Common myeloid progenitor, CD34-positive (primary cell): ENCODE measurements around the gene PGF.

Experiments used
- CTCF ChIA-PET: fragments of 350-600 bp; sonication (Branson Sonifier 250); formaldehyde crosslinking; loops from one replicate; lab custom pipeline; 2021; ENCODE audit warnings: antibody characterized with exemption; lab: Charles Lee
- POLR2A ChIA-PET: fragments of 350-600 bp; sonication (Branson Sonifier 250); formaldehyde crosslinking; loops from one replicate; lab custom pipeline; 2021; ENCODE audit warnings: antibody characterized with exemption; lab: Charles Lee
- DNase-seq, 3 donors: peaks; one replicate each; pipeline versions ENCODE4 v3.0.0 to v3.0.0-alpha.2; 2013
- H3K27ac ChIP-seq, 2 experiments: 1 replicate in 1 of 2; 2 replicates in 1 of 2; pipeline ENCODE4 v1.7.0; 2013; ENCODE audit warnings: inconsistent platforms in 2 of 2, low read length in 2 of 2, mild to moderate bottlenecking in 2 of 2, low read depth in 1 of 2, moderate library complexity in 1 of 2; ENCODE audit not compliant: severe bottlenecking in 2 of 2, insufficient read depth in 1 of 2, poor library complexity in 1 of 2
- H3K27me3 ChIP-seq, 5 experiments: replicated peaks in 2 of 5; 1 replicate in 3 of 5; 2 replicates in 2 of 5; pipeline versions ENCODE4 v1.6.1 to v1.7.0; 2013; ENCODE audit warnings: low read length in 4 of 5, mild to moderate bottlenecking in 2 of 5, moderate library complexity in 2 of 5, inconsistent platforms in 1 of 5; ENCODE audit not compliant: insufficient read depth in 5 of 5, control insufficient read depth in 4 of 5
- H3K36me3 ChIP-seq, 4 experiments: 1 replicate in 2 of 4; 2 replicates in 2 of 4; pipeline versions ENCODE4 v1.6.1 to v1.7.0; 2013; ENCODE audit warnings: low read length in 3 of 4, control low read depth in 1 of 4, mild to moderate bottlenecking in 1 of 4; ENCODE audit not compliant: control insufficient read depth in 4 of 4, insufficient read depth in 4 of 4
- H3K4me1 ChIP-seq, 4 experiments: 1 replicate in 3 of 4; 2 replicates in 1 of 4; pipeline versions ENCODE4 v1.6.1 to v1.7.1; 2013; ENCODE audit warnings: low read length in 3 of 4, mild to moderate bottlenecking in 3 of 4, control low read depth in 1 of 4, inconsistent platforms in 1 of 4, moderate library complexity in 1 of 4; ENCODE audit not compliant: control insufficient read depth in 4 of 4, insufficient read depth in 4 of 4; ENCODE audit errors: control extremely low read depth in 1 of 4
- H3K4me3 ChIP-seq, 7 experiments: 1 replicate in 4 of 7; 2 replicates in 3 of 7; pipeline versions ENCODE4 v1.5.1 to v1.7.0; 2013; ENCODE audit warnings: mild to moderate bottlenecking in 7 of 7, low read length in 6 of 7, moderate library complexity in 6 of 7, inconsistent platforms in 2 of 7, low read depth in 2 of 7, control low read depth in 1 of 7; ENCODE audit not compliant: insufficient read depth in 4 of 7, control insufficient read depth in 1 of 7; ENCODE audit errors: extremely low read depth in 1 of 7
- H3K9me3 ChIP-seq, 5 experiments: 1 replicate in 4 of 5; 2 replicates in 1 of 5; pipeline versions ENCODE4 v1.6.1 to v1.7.1; 2013; ENCODE audit warnings: low read length in 4 of 5, mild to moderate bottlenecking in 2 of 5, inconsistent platforms in 1 of 5, low read depth in 1 of 5, moderate library complexity in 1 of 5; ENCODE audit not compliant: control insufficient read depth in 4 of 5, insufficient read depth in 2 of 5; ENCODE audit errors: control extremely low read depth in 1 of 5
- WGBS: methylation state at CpG from one replicate; pipeline ENCODE4 v1.1.5; 2013; ENCODE audit not compliant: insufficient coverage; 5-methylcytosine and 5-hydroxymethylcytosine counted together

PGF gene

GRCh38 chr14:74948228-74949175 is 6.9 kb downstream of the PGF start:
- ChIA-PET POLR2A (interaction anchor here (0.6 kb wide), 1 partner anchor 153 kb away, joined by 3 read pairs; no protein-coding TSS in a partner anchor), CTCF (interaction anchor here (0.9 to 6.7 kb wide), 16 partner anchors 10 to 141 kb away, joined by 3 to 38 read pairs (median 4); partner anchors contain the start of gene EIF2B2)
- Histone ChIP-seq H3K4me1 (peaks cover 0 to 48% (median 14%) of the 10 kb centered on the region in 4 experiments), H3K27ac (no peak overlapping the region), H3K27me3 (no peaks in the 10 kb centered on the region), H3K4me3 (no peak overlapping the region), H3K9me3 (no peaks in the 10 kb centered on the region), H3K36me3 (no peaks in the 10 kb centered on the region)
- WGBS = 87% methylated on average over 22 of the region's 23 CpGs
- no peak for DNase-seq

GRCh38 chr14:74947353-74948227 is 7.8 kb downstream of the PGF start:
- POLR2A ChIA-PET = interaction anchor here (0.6 kb wide), 1 partner anchor 154 kb away, joined by 3 read pairs; no protein-coding TSS in a partner anchor
- Histone ChIP-seq H3K36me3 (no peaks in the 10 kb centered on the region), H3K27ac (no peak overlapping the region), H3K9me3 (no peaks in the 10 kb centered on the region), H3K27me3 (no peaks in the 10 kb centered on the region), H3K4me1 (peaks cover 2 to 50% (median 21%) of the 10 kb centered on the region in 4 experiments), H3K4me3 (no peak overlapping the region)
- DNase-seq = no peak
- CTCF ChIA-PET = interaction anchor here (0.6 to 6.7 kb wide), 23 partner anchors 9 to 173 kb away, joined by 3 to 38 read pairs (median 4); partner anchors contain the start of gene EIF2B2
- WGBS = 98% methylated on average over 7 of the region's 13 CpGs

DNA sequence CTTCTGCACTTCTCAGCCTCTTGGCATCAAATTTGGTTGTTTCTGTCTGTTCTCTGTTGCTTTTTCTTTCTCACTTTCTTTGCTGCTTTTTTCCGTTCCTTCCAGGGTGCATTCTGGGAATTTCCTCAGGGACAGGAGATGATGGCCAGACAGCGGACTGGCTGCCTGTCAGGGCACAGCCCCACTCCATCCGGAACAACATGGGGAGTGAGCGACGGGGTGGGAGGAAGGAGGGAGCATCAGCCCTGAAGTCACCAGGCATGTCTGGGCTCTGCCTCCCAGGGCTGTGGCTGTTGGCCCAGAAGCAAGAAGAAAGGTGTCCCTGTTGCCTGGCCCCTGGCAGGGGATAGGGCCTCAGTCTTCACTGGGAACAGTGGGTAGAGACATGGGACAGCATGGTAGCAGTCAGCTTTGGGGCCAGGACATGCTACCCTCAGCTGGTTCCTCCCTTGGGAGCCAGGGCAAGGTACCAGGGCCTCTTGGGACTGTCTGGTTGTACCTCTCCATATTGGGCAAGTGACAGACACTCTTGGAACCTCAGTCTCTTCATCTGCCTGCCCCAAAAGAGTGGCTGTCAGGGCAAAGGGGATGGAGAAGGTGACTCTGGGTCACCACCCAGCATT is 8.6 kb downstream of the PGF start:
- Histone ChIP-seq H3K4me1 (peaks cover 2 to 51% (median 25%) of the 10 kb centered on the region in 4 experiments), H3K9me3 (no peaks in the 10 kb centered on the region), H3K4me3 (no peak overlapping the region), H3K27ac (no peak overlapping the region), H3K36me3 (no peaks in the 10 kb centered on the region), H3K27me3 (no peaks in the 10 kb centered on the region)
- CTCF ChIA-PET = interaction anchor here (0.6 to 6.7 kb wide), 19 partner anchors 9 to 174 kb away, joined by 3 to 38 read pairs (median 4); no protein-coding TSS in a partner anchor
- POLR2A ChIA-PET = no interaction called here
- 71% methylated on average over 5 of the region's 5 CpGs for WGBS
- DNase-seq = no peak

- 38% methylated on average over 17 of the region's 17 CpGs for WGBS
- no peak overlapping the region for H3K27ac ChIP-seq
- POLR2A ChIA-PET = interaction anchor here (0.6 kb wide), 1 partner anchor 89 kb away, joined by 9 read pairs; no protein-coding TSS in a partner anchor
- H3K9me3 ChIP-seq = no peaks in the 10 kb centered on the region
- no peaks in the 10 kb centered on the region for H3K36me3 ChIP-seq
- peaks cover 2 to 51% (median 27%) of the 10 kb centered on the region in 4 experiments for H3K4me1 ChIP-seq
- DNase-seq = peak; percentile 60 to 71 (median 63)
- no peak overlapping the region for H3K4me3 ChIP-seq
- CTCF ChIA-PET = interaction anchor here (0.6 to 6.7 kb wide), 29 partner anchors 8 to 165 kb away, joined by 3 to 38 read pairs (median 4); partner anchors contain the start of genes ACYP1 and RPS6KL1
- no peaks in the 10 kb centered on the region for H3K27me3 ChIP-seq
Measured at GRCh38 chr14:74945852-74946658, 9.3 kb downstream of the PGF start.

- no peaks in the 10 kb centered on the region for H3K9me3 ChIP-seq
- H3K4me3 ChIP-seq = no peak overlapping the region
- H3K36me3 ChIP-seq = no peaks in the 10 kb centered on the region
- H3K27ac ChIP-seq = no peak overlapping the region
- H3K4me1 ChIP-seq = peaks cover 2 to 51% (median 33%) of the 10 kb centered on the region in 4 experiments
- no peak for DNase-seq
- POLR2A ChIA-PET = interaction anchor here (0.6 kb wide), 1 partner anchor 90 kb away, joined by 9 read pairs; no protein-coding TSS in a partner anchor
- 80% methylated on average over 11 of the region's 17 CpGs for WGBS
- CTCF ChIA-PET = interaction anchor here (0.6 to 6.7 kb wide), 28 partner anchors 8 to 166 kb away, joined by 3 to 38 read pairs (median 4); partner anchors contain the start of genes ACYP1 and RPS6KL1
- no peaks in the 10 kb centered on the region for H3K27me3 ChIP-seq
Measured at GRCh38 chr14:74945261-74945851, 10.0 kb downstream of the PGF start.
